Neuronal stem cell (in vitro differentiated cells): ENCODE measurements around the gene UGT2B11.
"Not testable (repeated sequence)": the region's sequence is repeated elsewhere in the genome, so short reads cannot be mapped to it uniquely, and the experiment has no call there.

Source experiments
- DNase-seq: peaks from one replicate; pipeline ENCODE4 v3.0.0-alpha.2; 2013; ENCODE audit warnings: low spot score
- H2AFZ ChIP-seq: one replicate; pipeline ENCODE4 v1.6.1; 2013; ENCODE audit warnings: mild to moderate bottlenecking, low read length, inconsistent platforms
- H2AK5ac ChIP-seq: 2 replicates; pipeline ENCODE4 v1.6.1; 2013; ENCODE audit warnings: low read depth, mild to moderate bottlenecking, inconsistent platforms, low read length, moderate library complexity, mixed read lengths
- H2BK120ac ChIP-seq: 2 replicates; pipeline ENCODE4 v1.6.1; 2013; ENCODE audit warnings: low read depth, mild to moderate bottlenecking, inconsistent platforms, low read length, moderate library complexity, mixed read lengths
- H2BK12ac ChIP-seq: one replicate; pipeline ENCODE4 v1.6.1; 2013; ENCODE audit warnings: low read length, inconsistent platforms
- H2BK15ac ChIP-seq: 2 replicates; pipeline ENCODE4 v1.6.1; 2013; ENCODE audit warnings: mild to moderate bottlenecking, low read length, inconsistent platforms, mixed read lengths
- H2BK5ac ChIP-seq: one replicate; pipeline ENCODE4 v1.6.1; 2013; ENCODE audit warnings: inconsistent platforms, mild to moderate bottlenecking, low read length, moderate library complexity
- H3K14ac ChIP-seq: one replicate; pipeline ENCODE4 v1.6.1; 2013; ENCODE audit warnings: low read length, inconsistent platforms
- H3K18ac ChIP-seq: 2 replicates; pipeline ENCODE4 v1.6.1; 2013; ENCODE audit warnings: low read length, inconsistent platforms
- H3K23ac ChIP-seq: 2 replicates; pipeline ENCODE4 v1.6.1; 2013; ENCODE audit warnings: low read depth, mild to moderate bottlenecking, mixed read lengths, low read length, inconsistent platforms; ENCODE audit not compliant: poor library complexity
- H3K27ac ChIP-seq: replicated peaks from 3 replicates; pipeline ENCODE4 v1.5.1; 2013; ENCODE audit warnings: low read length, inconsistent platforms
- H3K27me3 ChIP-seq, 3 experiments: 2 replicates each; pipeline ENCODE4 v1.6.1; 2013; ENCODE audit warnings: low read length in 3 of 3, mild to moderate bottlenecking in 2 of 3, inconsistent platforms in 1 of 3, low read depth in 1 of 3, mixed read lengths in 1 of 3, moderate library complexity in 1 of 3; ENCODE audit not compliant: control insufficient read depth in 3 of 3, insufficient read depth in 3 of 3
- H3K36me3 ChIP-seq, 2 donors: replicated peaks in 1 of 2; 2 replicates each; pipeline ENCODE4 v1.6.1; 2013; ENCODE audit warnings: low read length in 2 of 2; ENCODE audit not compliant: control insufficient read depth in 2 of 2, insufficient read depth in 2 of 2
- H3K4ac ChIP-seq: 2 replicates; pipeline ENCODE4 v1.6.1; 2013; ENCODE audit warnings: inconsistent platforms, mild to moderate bottlenecking, low read length, moderate library complexity
- H3K4me1 ChIP-seq, 2 donors: 1 replicate in 1 of 2; 2 replicates in 1 of 2; pipeline ENCODE4 v1.6.1; 2013; ENCODE audit warnings: low read length in 2 of 2, low read depth in 1 of 2; ENCODE audit not compliant: control insufficient read depth in 2 of 2, insufficient read depth in 1 of 2
- H3K4me2 ChIP-seq: one replicate; pipeline ENCODE4 v1.6.1; 2013; ENCODE audit warnings: mild to moderate bottlenecking, low read length, inconsistent platforms; ENCODE audit not compliant: insufficient read depth, poor library complexity, severe bottlenecking
- H3K4me3 ChIP-seq, 2 donors: 2 replicates each; pipeline ENCODE4 v1.5.1; 2013; ENCODE audit warnings: low read length in 2 of 2, mild to moderate bottlenecking in 2 of 2, inconsistent platforms in 1 of 2, moderate library complexity in 1 of 2
- H3K79me1 ChIP-seq: one replicate; pipeline ENCODE4 v1.6.1; 2013; ENCODE audit warnings: low read depth, mild to moderate bottlenecking, inconsistent platforms, low read length, moderate library complexity
- H3K9ac ChIP-seq: one replicate; pipeline ENCODE4 v1.6.1; 2013; ENCODE audit warnings: mild to moderate bottlenecking, low read depth, low read length, inconsistent platforms; ENCODE audit not compliant: poor library complexity
- H3K9me3 ChIP-seq, 2 donors: replicated peaks in 1 of 2; 2 replicates each; pipeline versions ENCODE3 to v1.6.1; 2013; ENCODE audit warnings: low read length in 2 of 2, mild to moderate bottlenecking in 2 of 2, inconsistent platforms in 1 of 2, low read depth in 1 of 2, mixed read lengths in 1 of 2, moderate library complexity in 1 of 2; ENCODE audit not compliant: control insufficient read depth in 2 of 2, insufficient read depth in 1 of 2
- H4K8ac ChIP-seq: one replicate; pipeline ENCODE4 v1.6.1; 2013; ENCODE audit warnings: low read depth, mild to moderate bottlenecking, inconsistent platforms, low read length, moderate library complexity
- H4K91ac ChIP-seq: one replicate; pipeline ENCODE4 v1.6.1; 2013; ENCODE audit warnings: low read length, low read depth, mild to moderate bottlenecking, inconsistent platforms; ENCODE audit not compliant: poor library complexity
- WGBS, 2 donors: extraction: QIAGEN DNeasy Blood & Tissue Kit; methylation state at CpG; one replicate each; pipeline ENCODE4 v1.1.7; 2013; ENCODE audit warnings: missing lambda C conversion rate in 2 of 2, mixed read lengths in 1 of 2; ENCODE audit not compliant: insufficient read length in 2 of 2, insufficient replicate concordance in 1 of 2; ENCODE audit errors: extremely low coverage in 2 of 2; 5-methylcytosine and 5-hydroxymethylcytosine counted together

UGT2B11 gene

GRCh38 chr4:69198506-69198905 is 16.0 kb downstream of the UGT2B11 start:
- H3K9ac ChIP-seq, H3K4me2 ChIP-seq, H4K91ac ChIP-seq, H2BK120ac ChIP-seq, H2BK12ac ChIP-seq, H3K18ac ChIP-seq, H2AK5ac ChIP-seq, H3K4me3 ChIP-seq, H2BK5ac ChIP-seq, H2AFZ ChIP-seq, H3K4ac ChIP-seq, H3K4me1 ChIP-seq, H3K27ac ChIP-seq, H3K27me3 ChIP-seq, H4K8ac ChIP-seq, H3K79me1 ChIP-seq, H3K23ac ChIP-seq, H3K9me3 ChIP-seq, DNase-seq, H2BK15ac ChIP-seq, H3K14ac ChIP-seq, H3K36me3 ChIP-seq: not testable (repeated sequence)
- WGBS, 2 donors: no CpG with 5 or more reads among the region's 4 CpGs

GRCh38 chr4:69196209-69196965 is 18.2 kb downstream of the UGT2B11 start:
- Histone ChIP-seq H2BK12ac (no peak overlapping the region), H3K18ac (no peak overlapping the region), H3K4me3 (no peak overlapping the region), H2BK15ac (no peak overlapping the region), H3K27ac (no peak overlapping the region), H3K4me1 (no peaks in the 10 kb centered on the region), H4K91ac (no peak overlapping the region), H3K9ac (no peak overlapping the region), H3K27me3 (no peaks in the 10 kb centered on the region), H3K4ac (no peak overlapping the region), H2AFZ (no peak overlapping the region), H3K23ac (no peak overlapping the region), H3K36me3 (no peaks in the 10 kb centered on the region), H2AK5ac (no peak overlapping the region), H2BK120ac (no peak overlapping the region), H2BK5ac (no peak overlapping the region), H3K14ac (no peak overlapping the region), H3K79me1 (no peaks in the 10 kb centered on the region), H4K8ac (no peak overlapping the region), H3K9me3 (no peaks in the 10 kb centered on the region), H3K4me2 (no peak overlapping the region)
- DNase-seq: no peak
- no CpG with 5 or more reads among the region's 3 CpGs for WGBS, 2 donors

DNA sequence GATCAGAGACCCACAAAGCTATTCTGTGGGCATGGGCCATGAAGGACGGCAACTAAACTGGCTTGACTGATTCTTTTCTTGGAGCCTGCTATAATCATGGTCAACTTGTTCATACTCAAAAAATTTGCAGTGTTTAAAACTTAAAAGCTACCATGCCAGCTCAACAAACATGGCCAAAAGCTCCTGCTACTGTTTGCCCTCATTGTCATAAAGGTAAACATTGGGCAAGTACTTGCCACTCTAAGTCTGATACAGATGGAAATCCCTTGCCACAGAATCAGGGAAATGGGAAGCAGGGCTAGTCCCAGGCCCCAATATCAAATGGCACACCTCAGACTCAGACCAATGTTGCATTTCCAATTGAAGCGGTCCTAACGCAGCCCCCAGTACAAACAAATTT is 20.4 kb downstream of the UGT2B11 start:
- no peaks in the 10 kb centered on the region for H3K4me1 ChIP-seq
- WGBS, 2 donors: no CpG with 5 or more reads among the region's 3 CpGs
- no peaks in the 10 kb centered on the region for H3K36me3 ChIP-seq

GRCh38 chr4:69191905-69192304 is 22.6 kb downstream of the UGT2B11 start:
- not testable (repeated sequence) for H3K23ac ChIP-seq, H3K27ac ChIP-seq, H2BK12ac ChIP-seq, H2BK120ac ChIP-seq, H3K36me3 ChIP-seq, H3K4me3 ChIP-seq, H3K4me2 ChIP-seq, H3K4me1 ChIP-seq, H2BK15ac ChIP-seq, H3K27me3 ChIP-seq, H3K18ac ChIP-seq, H3K14ac ChIP-seq, H2AK5ac ChIP-seq, H2BK5ac ChIP-seq, H3K4ac ChIP-seq, H2AFZ ChIP-seq, H4K91ac ChIP-seq, DNase-seq, H3K79me1 ChIP-seq, H3K9me3 ChIP-seq, H3K9ac ChIP-seq, H4K8ac ChIP-seq
- WGBS, 2 donors: no CpG with 5 or more reads among the region's 3 CpGs

More for the DNA sequence above, 20.4 kb downstream of the UGT2B11 start:
- H2BK15ac ChIP-seq: no peak overlapping the region
- H2AK5ac ChIP-seq: no peak overlapping the region
- no peaks in the 10 kb centered on the region for H3K27me3 ChIP-seq
- no peak overlapping the region for H3K23ac ChIP-seq
- no peak overlapping the region for H3K4me3 ChIP-seq
- H2BK5ac ChIP-seq: no peak overlapping the region
- H2BK120ac ChIP-seq: no peak overlapping the region
- no peak overlapping the region for H2BK12ac ChIP-seq
- H3K14ac ChIP-seq: no peak overlapping the region
- no peak for DNase-seq
- H3K27ac ChIP-seq: no peak overlapping the region
- H3K18ac ChIP-seq: no peak overlapping the region
- no peak overlapping the region for H4K91ac ChIP-seq
- H3K79me1 ChIP-seq: no peaks in the 10 kb centered on the region
- H2AFZ ChIP-seq: no peak overlapping the region
- H3K4ac ChIP-seq: no peak overlapping the region
- no peaks in the 10 kb centered on the region for H3K9me3 ChIP-seq
- H4K8ac ChIP-seq: no peak overlapping the region
- no peak overlapping the region for H3K4me2 ChIP-seq
- H3K9ac ChIP-seq: no peak overlapping the region
